GM12878 (cell line): ENCODE data around the gene NSFL1C. TPM values are rescaled to one million over a fixed set of nuclear protein-coding genes. Genes with fewer than 3 reads are reported as not detected.

Experiments used
- ATAC-seq: fragments of 200-7000 bp; cut with Tn5 transposase; 3 replicates; pipeline ENCODE4 v1.9.1; 2020; ENCODE audit warnings: mild to moderate bottlenecking, moderate library complexity
- BruUV-seq: library from RNA; stranded (reverse); fragments of 400-500 nt; replicated peaks from 2 replicates; lab custom pipeline; 2021; lab: Mats Ljungman, UMichigan
- CTCF ChIA-PET: fragments of 300-600 bp; sonication (Branson Sonifier 250); formaldehyde crosslinking; extraction: SDS; loops from one replicate; lab custom pipeline; 2021; ENCODE audit warnings: inconsistent platforms; lab: Yijun Ruan, JAX
- POLR2A ChIA-PET: fragments of 350-600 bp; formaldehyde crosslinking; extraction: SDS; loops from one replicate; lab custom pipeline; 2021; ENCODE audit warnings: inconsistent platforms; lab: Charles Lee
- RAD21 ChIA-PET: fragments of 300-600 bp; sonication (Branson Sonifier 250); formaldehyde crosslinking; loops from one replicate; lab custom pipeline; 2023; ENCODE audit warnings: antibody characterized with exemption; ENCODE audit not compliant: unreplicated experiment; lab: Charles Lee
- SMC1A ChIA-PET: fragments of 300-600 bp; sonication (Branson Sonifier 250); formaldehyde crosslinking; loops from one replicate; lab custom pipeline; 2023; ENCODE audit not compliant: unreplicated experiment, uncharacterized antibody; lab: Charles Lee
- DNase-seq: peaks from one replicate; pipeline ENCODE4 v3.0.0-alpha.2; 2011; ENCODE audit warnings: low read depth, low spot score
- FAIRE-seq: peaks from 3 replicates; lab custom pipeline; 2011; peaks lifted over from hg19 to GRCh38; lab: Jason Lieb, UNC
- H2AFZ ChIP-seq: 2 replicates; pipeline ENCODE4 v1.6.0; 2011; ENCODE audit warnings: low read depth, low read length, control low read depth; ENCODE audit not compliant: control insufficient read depth
- H3K27ac ChIP-seq: 2 replicates; pipeline ENCODE4 v1.5.1; 2011; ENCODE audit warnings: control low read depth; ENCODE audit not compliant: control insufficient read depth, insufficient read depth
- H3K27me3 ChIP-seq, 2 experiments: replicated peaks in 1 of 2; 2 replicates each; pipeline versions ENCODE4 v1.6.0 to v1.6.1; 2011; ENCODE audit warnings: low read length in 1 of 2; ENCODE audit not compliant: control insufficient read depth in 2 of 2, insufficient read depth in 2 of 2
- H3K36me3 ChIP-seq, 2 experiments: 2 replicates each; pipeline ENCODE4 v1.5.1; 2011; ENCODE audit warnings: low read length in 1 of 2; ENCODE audit not compliant: control insufficient read depth in 2 of 2, insufficient read depth in 2 of 2
- H3K4me1 ChIP-seq: 2 replicates; pipeline ENCODE4 v1.6.1; 2011; ENCODE audit warnings: mild to moderate bottlenecking, low read length, moderate library complexity, mixed read lengths; ENCODE audit not compliant: control insufficient read depth, insufficient read depth
- H3K4me2 ChIP-seq: 2 replicates; pipeline ENCODE4 v1.6.0; 2011; ENCODE audit warnings: control low read depth; ENCODE audit not compliant: control insufficient read depth, insufficient read depth
- H3K4me3 ChIP-seq: fragments of 200-600 bp; sonication (generic); 2 replicates; pipeline ENCODE4 v1.5.1; 2016
- H3K79me2 ChIP-seq: 2 replicates; pipeline ENCODE4 v1.6.0; 2011; ENCODE audit warnings: low read length; ENCODE audit not compliant: control insufficient read depth, insufficient read depth
- H3K9ac ChIP-seq: 2 replicates; pipeline ENCODE4 v1.8.0; 2011; ENCODE audit warnings: low read length, control low read depth, mixed read lengths; ENCODE audit not compliant: control insufficient read depth, insufficient read depth
- H3K9me3 ChIP-seq: replicated peaks from 3 replicates; pipeline ENCODE4 v1.5.1; 2011; ENCODE audit warnings: mild to moderate bottlenecking, low read length; ENCODE audit not compliant: control insufficient read depth, insufficient read depth
- H4K20me1 ChIP-seq: 2 replicates; pipeline ENCODE4 v1.6.0; 2011; ENCODE audit not compliant: control insufficient read depth, insufficient read depth
- EGR1 ChIP-seq, 2 experiments: IDR thresholded peaks; 1 replicate in 1 of 2; 2 replicates in 1 of 2; pipeline ENCODE4 v1.6.1; 2011 to 2012; ENCODE audit warnings: low read depth in 2 of 2, low read length in 2 of 2, borderline replicate concordance in 1 of 2, mild to moderate bottlenecking in 1 of 2, moderate library complexity in 1 of 2
- EZH2 ChIP-seq: IDR thresholded peaks from 2 replicates; pipeline ENCODE4 v1.6.1; 2012; ENCODE audit warnings: low read depth, mild to moderate bottlenecking, control low read depth, inconsistent platforms, low read length, borderline replicate concordance; ENCODE audit not compliant: control insufficient read depth
- FOXM1 ChIP-seq: IDR thresholded peaks from 2 replicates; pipeline ENCODE4 v1.6.1; 2012; ENCODE audit warnings: low read depth, mild to moderate bottlenecking, inconsistent platforms, low read length, moderate library complexity
- PAX5 ChIP-seq: IDR thresholded peaks from 2 replicates; pipeline ENCODE4 v1.6.1; 2011; ENCODE audit warnings: low read depth, low read length, borderline replicate concordance
- ZSCAN29 ChIP-seq: fragments of 450-650 bp; IDR thresholded peaks from 2 replicates; pipeline ENCODE4 v1.6.1; 2017; ENCODE audit warnings: mild to moderate bottlenecking, moderate library complexity
- ZZZ3 ChIP-seq: IDR thresholded peaks from 2 replicates; pipeline ENCODE4 v1.6.1; 2011; ENCODE audit warnings: low read depth; ENCODE audit not compliant: control insufficient read depth, insufficient read length
- WGBS: methylation state at CpG from one replicate; pipeline ENCODE4 v1.1.6; 2016; ENCODE audit warnings: low lambda C conversion rate; ENCODE audit not compliant: insufficient replicate concordance, insufficient coverage; ENCODE audit errors: missing lambda C conversion rate; 5-methylcytosine and 5-hydroxymethylcytosine counted together
- in situ Hi-C: fragments of 300-500 bp; cut with MboI; formaldehyde crosslinking; loops from 9 replicates; pipeline ENCODE4 v1.14.3; 2018; ENCODE audit warnings: mixed read lengths
- intact Hi-C: fragments of 100-400 bp; cut with micrococcal nuclease; formaldehyde crosslinking; loops from one replicate; pipeline ENCODE4 v1.14.2; 2022; ENCODE audit not compliant: unreplicated experiment
- polyA plus RNA-seq, 11 experiments: library from polyadenylated mRNA; depleted of rRNA in 4 of 11; unstranded in 6 of 11; stranded (reverse) in 5 of 11; fragments of >200 nt; fragmentation: Nextera tagmentation in 4 of 11; fragmentation: Illumina TruSeq in 1 of 11; extraction: Ambion mirVana in 4 of 11; extraction: Trizol in 1 of 11; gene quantifications; 1 replicate in 1 of 11; 2 replicates in 10 of 11; pipeline versions ENCODE4 v1.2.1 to v1.2.3, GENCODE V29; 2011 to 2016; ENCODE audit warnings: inconsistent platforms in 2 of 11, missing spikeins in 2 of 11, low read depth in 1 of 11
- total RNA-seq, 4 experiments: library from RNA; depleted of rRNA in 3 of 4; stranded (reverse); fragments of >200 nt in 3 of 4; fragmentation: Illumina TruSeq in 1 of 4; extraction: Trizol in 1 of 4; gene quantifications; 2 replicates each; pipeline versions ENCODE4 v1.2.1 to v1.2.3, GENCODE V29; 2013 to 2021
- TF ChIP-seq, protein P1 (sequence below): fragments of 450-650 bp; IDR thresholded peaks from 2 replicates; pipeline ENCODE4 v1.6.1; 2017; ENCODE audit warnings: low read depth, mild to moderate bottlenecking, moderate library complexity
- TF ChIP-seq, protein P2 (sequence below): IDR thresholded peaks from 2 replicates; pipeline ENCODE4 v1.6.1; 2012; ENCODE audit warnings: improper control_type of control experiment, low read depth, low read length; ENCODE audit not compliant: insufficient replicate concordance
- TF ChIP-seq, protein P3 (sequence below): fragments of 450-650 bp; conservative IDR thresholded peaks from 2 replicates; pipeline ENCODE4 v1.6.1; 2017; ENCODE audit warnings: mild to moderate bottlenecking, moderate library complexity

NSFL1C gene
- total and polyA plus RNA-seq, 10 of the 15 experiments (the other 5 are each of a cell fraction or from before 2014, with no cell fraction given) = 21.5 to 100 (median 38.1) TPM

DNA sequence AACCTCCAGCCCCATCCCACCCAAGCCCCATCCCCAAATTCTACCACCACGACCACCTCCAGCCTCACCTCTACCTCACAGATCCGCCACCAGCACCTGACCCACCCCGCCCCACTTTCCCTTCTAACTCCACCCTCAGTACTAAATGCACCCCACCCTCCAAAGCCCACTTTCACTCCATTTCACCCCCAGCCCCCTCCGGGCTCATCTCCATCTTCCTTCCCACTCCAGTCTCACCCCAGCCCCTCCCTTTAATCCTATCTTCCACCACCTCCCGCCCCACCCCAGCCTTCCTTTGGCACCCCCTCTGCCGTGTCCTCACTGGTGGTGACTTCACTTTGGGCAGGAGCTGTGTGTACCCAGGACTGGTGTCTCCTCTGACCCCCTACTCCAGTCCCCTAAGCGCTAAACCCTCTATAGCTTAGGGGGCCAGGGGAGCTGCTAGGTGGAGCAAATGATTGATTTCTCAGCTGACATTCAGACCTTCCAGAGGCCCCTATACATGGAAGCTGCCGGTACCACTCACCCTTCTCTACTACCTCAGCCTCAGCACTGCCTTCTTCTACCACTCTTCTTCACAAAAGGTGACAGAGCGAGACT lies 2.8 kb upstream of the NSFL1C start:
- RAD21 ChIA-PET = interaction anchor here (0.6 to 1.8 kb wide), 4 partner anchors 31 to 308 kb away, joined by 3 to 8 read pairs (median 6); no protein-coding TSS in a partner anchor
- POLR2A ChIA-PET = interaction anchor here (1.6 kb wide), 1 partner anchor 10 kb away, joined by 4 read pairs; no protein-coding TSS in a partner anchor
- Histone ChIP-seq H3K36me3 (no peaks in the 10 kb centered on the region), H2AFZ (no peak overlapping the region), H4K20me1 (peaks cover 3% of the 10 kb centered on the region), H3K27me3 (no peaks in the 10 kb centered on the region; a peak in 1 of 4 replicates), H3K9ac (no peak overlapping the region), H3K9me3 (no peaks in the 10 kb centered on the region)
- BruUV-seq = no TSS peak
- SMC1A ChIA-PET = interaction anchor here (0.6 to 4.4 kb wide), 9 partner anchors 9 to 549 kb away, joined by 3 to 24 read pairs (median 4); no protein-coding TSS in a partner anchor
- no peak for DNase-seq
- no peak for FAIRE-seq
- TF ChIP-seq ZZZ3 (no peak), FOXM1 (no peak), PAX5 (no peak), ZSCAN29 (no peak), EZH2 (no peak), EGR1 (IDR thresholded peaks at IDR 0.05; ENCODE audit: borderline replicate concordance in 1 of 2, low read depth in 2 of 2, low read length in 2 of 2) (no peak)
- TF ChIP-seq, protein P1, sequence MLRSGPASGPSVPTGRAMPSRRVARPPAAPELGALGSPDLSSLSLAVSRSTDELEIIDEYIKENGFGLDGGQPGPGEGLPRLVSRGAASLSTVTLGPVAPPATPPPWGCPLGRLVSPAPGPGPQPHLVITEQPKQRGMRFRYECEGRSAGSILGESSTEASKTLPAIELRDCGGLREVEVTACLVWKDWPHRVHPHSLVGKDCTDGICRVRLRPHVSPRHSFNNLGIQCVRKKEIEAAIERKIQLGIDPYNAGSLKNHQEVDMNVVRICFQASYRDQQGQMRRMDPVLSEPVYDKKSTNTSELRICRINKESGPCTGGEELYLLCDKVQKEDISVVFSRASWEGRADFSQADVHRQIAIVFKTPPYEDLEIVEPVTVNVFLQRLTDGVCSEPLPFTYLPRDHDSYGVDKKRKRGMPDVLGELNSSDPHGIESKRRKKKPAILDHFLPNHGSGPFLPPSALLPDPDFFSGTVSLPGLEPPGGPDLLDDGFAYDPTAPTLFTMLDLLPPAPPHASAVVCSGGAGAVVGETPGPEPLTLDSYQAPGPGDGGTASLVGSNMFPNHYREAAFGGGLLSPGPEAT = no peak
- TF ChIP-seq, protein P2, sequence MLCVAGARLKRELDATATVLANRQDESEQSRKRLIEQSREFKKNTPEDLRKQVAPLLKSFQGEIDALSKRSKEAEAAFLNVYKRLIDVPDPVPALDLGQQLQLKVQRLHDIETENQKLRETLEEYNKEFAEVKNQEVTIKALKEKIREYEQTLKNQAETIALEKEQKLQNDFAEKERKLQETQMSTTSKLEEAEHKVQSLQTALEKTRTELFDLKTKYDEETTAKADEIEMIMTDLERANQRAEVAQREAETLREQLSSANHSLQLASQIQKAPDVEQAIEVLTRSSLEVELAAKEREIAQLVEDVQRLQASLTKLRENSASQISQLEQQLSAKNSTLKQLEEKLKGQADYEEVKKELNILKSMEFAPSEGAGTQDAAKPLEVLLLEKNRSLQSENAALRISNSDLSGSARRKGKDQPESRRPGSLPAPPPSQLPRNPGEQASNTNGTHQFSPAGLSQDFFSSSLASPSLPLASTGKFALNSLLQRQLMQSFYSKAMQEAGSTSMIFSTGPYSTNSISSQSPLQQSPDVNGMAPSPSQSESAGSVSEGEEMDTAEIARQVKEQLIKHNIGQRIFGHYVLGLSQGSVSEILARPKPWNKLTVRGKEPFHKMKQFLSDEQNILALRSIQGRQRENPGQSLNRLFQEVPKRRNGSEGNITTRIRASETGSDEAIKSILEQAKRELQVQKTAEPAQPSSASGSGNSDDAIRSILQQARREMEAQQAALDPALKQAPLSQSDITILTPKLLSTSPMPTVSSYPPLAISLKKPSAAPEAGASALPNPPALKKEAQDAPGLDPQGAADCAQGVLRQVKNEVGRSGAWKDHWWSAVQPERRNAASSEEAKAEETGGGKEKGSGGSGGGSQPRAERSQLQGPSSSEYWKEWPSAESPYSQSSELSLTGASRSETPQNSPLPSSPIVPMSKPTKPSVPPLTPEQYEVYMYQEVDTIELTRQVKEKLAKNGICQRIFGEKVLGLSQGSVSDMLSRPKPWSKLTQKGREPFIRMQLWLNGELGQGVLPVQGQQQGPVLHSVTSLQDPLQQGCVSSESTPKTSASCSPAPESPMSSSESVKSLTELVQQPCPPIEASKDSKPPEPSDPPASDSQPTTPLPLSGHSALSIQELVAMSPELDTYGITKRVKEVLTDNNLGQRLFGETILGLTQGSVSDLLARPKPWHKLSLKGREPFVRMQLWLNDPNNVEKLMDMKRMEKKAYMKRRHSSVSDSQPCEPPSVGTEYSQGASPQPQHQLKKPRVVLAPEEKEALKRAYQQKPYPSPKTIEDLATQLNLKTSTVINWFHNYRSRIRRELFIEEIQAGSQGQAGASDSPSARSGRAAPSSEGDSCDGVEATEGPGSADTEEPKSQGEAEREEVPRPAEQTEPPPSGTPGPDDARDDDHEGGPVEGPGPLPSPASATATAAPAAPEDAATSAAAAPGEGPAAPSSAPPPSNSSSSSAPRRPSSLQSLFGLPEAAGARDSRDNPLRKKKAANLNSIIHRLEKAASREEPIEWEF = no peak
- TF ChIP-seq, protein P3, sequence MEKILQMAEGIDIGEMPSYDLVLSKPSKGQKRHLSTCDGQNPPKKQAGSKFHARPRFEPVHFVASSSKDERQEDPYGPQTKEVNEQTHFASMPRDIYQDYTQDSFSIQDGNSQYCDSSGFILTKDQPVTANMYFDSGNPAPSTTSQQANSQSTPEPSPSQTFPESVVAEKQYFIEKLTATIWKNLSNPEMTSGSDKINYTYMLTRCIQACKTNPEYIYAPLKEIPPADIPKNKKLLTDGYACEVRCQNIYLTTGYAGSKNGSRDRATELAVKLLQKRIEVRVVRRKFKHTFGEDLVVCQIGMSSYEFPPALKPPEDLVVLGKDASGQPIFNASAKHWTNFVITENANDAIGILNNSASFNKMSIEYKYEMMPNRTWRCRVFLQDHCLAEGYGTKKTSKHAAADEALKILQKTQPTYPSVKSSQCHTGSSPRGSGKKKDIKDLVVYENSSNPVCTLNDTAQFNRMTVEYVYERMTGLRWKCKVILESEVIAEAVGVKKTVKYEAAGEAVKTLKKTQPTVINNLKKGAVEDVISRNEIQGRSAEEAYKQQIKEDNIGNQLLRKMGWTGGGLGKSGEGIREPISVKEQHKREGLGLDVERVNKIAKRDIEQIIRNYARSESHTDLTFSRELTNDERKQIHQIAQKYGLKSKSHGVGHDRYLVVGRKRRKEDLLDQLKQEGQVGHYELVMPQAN = no peak
- TF ChIP-seq, all 136 proteins: peak for 0
- H3K4me1 ChIP-seq = peaks cover 12% of the 10 kb centered on the region
- H3K79me2 ChIP-seq = peaks cover 17% of the 10 kb centered on the region
- H3K27ac ChIP-seq = no peak overlapping the region
- CTCF ChIA-PET = interaction anchor here (0.7 to 4.8 kb wide), 8 partner anchors 11 to 295 kb away, joined by 4 to 54 read pairs (median 5); no protein-coding TSS in a partner anchor
- no peak for ATAC-seq
- intact Hi-C loops (no loop called here), in situ Hi-C loops (no loop called here)
- WGBS = 58% methylated on average over 8 of the region's 9 CpGs
- no peak overlapping the region for H3K4me2 ChIP-seq
- H3K4me3 ChIP-seq = no peak overlapping the region
